SH-SY5Y (cell line): ENCODE measurements around the gene TECR.

ENCODE experiments used
- GATA2 ChIP-seq: IDR thresholded peaks from 2 replicates; pipeline ENCODE4 v1.6.1; 2011; ENCODE audit warnings: mild to moderate bottlenecking, low read depth, low read length
- GATA3 ChIP-seq: IDR thresholded peaks from 2 replicates; pipeline ENCODE4 v1.6.1; 2011; ENCODE audit warnings: low read depth, mild to moderate bottlenecking, low read length, moderate library complexity

DNA sequence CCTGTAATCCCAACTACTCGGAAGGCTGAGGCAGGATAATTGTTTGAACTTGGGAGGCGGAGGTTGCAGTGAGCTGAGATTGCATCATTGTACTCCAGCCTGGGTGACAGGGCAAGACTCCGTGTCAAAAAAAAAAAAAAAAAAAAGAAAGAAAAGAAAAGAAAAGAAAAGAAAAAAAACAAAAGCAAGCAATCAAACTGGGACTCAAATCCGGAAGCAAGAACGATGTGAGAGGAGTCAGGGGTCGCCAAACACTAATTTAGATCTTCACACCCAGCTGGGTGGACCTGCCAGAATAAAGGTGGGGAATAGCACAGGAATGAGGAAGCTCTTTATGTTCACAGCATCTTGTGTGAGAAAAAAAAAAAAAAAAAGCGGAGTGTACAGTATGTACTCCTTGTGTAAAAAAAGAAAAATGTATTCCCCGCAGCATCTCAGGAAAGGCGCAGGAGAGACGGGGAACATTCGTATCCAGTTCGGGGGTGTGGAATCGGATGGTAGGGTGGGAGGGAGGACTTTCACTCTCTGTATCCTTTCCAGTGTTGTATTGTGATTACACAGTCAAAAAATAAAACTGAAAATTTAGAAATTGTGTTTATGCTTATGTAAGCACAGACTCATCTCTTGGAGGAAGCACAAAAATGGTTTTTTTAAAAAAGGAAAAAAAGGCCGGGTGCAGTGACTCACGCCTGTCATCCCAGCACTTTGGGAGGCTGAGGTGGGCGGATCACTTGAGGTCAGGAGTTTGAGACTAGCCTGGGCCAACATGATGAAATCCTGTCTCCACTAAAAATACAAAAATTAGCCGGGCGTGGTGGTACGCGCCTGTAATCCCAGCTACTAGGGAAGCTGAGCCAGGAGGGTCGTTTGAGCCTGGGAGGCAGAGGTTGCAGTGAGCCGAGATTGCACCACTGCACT, 18.8 kb upstream of the TECR start:
- TF ChIP-seq GATA2, result no peak
- TF ChIP-seq GATA3, result no peak
